ENCODE measurements around the gene CABP4.

Gene CABP4

GRCh38 chr11:67436459-67437081 is 18.6 kb upstream of the CABP4 start:
- DNase-seq, result no peak

GRCh38 chr11:67437082-67437808 is 17.9 kb upstream of the CABP4 start, which contains the start of gene PTPRCAP:
Gene PTPRCAP (minus strand): TSS chr11:67437682. CDS start chr11:67437619, 63 bp downstream.
- no peak for DNase-seq

- DNase-seq, result no peak
Measured at GRCh38 chr11:67437809-67438157, 17.4 kb upstream of the CABP4 start.

- DNase-seq, result no peak
Measured at GRCh38 chr11:67438158-67438902, 16.8 kb upstream of the CABP4 start.

GRCh38 chr11:67439321-67440228 is 15.6 kb upstream of the CABP4 start:
- peak; percentile 11 for DNase-seq

DNA sequence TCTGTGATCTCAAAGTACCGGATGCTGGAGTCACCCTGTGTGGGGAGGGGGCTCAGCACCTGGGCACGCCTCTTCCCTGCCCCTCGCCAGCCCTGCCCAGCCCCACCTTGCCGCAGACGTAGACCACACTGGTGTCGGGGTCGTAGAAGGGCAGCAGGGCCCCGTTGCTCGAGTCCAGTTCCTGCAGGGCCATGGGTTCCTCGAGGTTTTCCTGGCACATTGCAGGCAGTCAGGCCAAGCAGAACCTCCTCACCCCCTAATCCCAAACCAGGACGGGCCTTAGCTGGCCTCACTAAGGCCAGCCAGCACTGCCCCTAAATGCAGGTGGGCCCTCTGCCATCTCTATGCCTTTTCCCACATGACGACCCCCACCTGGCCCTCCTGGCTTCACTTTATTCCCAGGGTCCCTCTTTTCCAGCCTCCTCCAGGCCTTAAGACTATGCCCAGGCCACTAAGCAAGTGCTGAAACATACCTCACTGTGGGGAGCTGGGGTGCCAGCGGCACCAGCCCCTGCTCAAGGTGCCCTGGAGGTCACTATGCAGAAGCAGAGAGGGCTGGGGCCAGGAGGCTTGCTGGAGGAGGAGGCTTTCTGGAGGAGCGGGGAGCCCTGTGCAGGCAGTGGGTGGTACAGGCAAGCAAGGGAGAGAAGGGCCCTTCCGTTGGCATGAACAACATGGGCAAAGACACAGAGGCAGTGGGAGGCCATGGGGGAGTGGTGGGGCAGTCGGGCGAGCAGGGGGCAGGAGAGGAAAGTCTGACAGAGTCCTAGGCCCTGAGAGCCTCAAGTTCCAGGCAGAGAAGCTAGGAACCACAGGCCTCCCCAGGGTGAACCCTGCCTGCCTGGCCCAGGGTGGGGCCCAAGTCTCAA is 14.7 kb upstream of the CABP4 start:
- DNase-seq, result no peak

GRCh38 chr11:67441098-67441563 is 14.0 kb upstream of the CABP4 start:
- no peak for DNase-seq

GRCh38 chr11:67441731-67442351 is 13.3 kb upstream of the CABP4 start:
- no peak for DNase-seq

GRCh38 chr11:67442504-67443404 is 12.4 kb upstream of the CABP4 start:
- DNase-seq, result no peak

- no peak for DNase-seq
Measured at GRCh38 chr11:67445515-67445914, 9.6 kb upstream of the CABP4 start.

DNA sequence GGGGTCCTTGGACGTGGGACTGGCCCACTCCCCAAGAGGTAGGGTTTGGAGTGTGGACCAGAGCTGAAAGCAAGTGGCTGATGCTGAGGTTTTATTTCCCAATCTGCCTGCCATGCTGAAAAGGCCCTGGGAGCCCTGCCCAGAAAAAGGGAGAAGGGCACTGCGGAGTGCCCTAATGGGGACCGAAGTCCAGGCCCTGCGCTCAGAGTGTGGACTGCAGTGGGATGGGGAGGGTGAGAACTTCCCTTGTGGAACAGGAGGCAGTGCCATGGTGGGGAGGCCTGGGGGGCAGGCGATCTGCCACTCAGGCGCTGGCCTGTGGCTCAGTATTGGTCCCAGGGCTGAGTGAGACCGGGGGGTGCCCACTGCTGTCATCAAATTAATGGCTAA is 6.9 kb upstream of the CABP4 start:
- no peak for DNase-seq

DNA sequence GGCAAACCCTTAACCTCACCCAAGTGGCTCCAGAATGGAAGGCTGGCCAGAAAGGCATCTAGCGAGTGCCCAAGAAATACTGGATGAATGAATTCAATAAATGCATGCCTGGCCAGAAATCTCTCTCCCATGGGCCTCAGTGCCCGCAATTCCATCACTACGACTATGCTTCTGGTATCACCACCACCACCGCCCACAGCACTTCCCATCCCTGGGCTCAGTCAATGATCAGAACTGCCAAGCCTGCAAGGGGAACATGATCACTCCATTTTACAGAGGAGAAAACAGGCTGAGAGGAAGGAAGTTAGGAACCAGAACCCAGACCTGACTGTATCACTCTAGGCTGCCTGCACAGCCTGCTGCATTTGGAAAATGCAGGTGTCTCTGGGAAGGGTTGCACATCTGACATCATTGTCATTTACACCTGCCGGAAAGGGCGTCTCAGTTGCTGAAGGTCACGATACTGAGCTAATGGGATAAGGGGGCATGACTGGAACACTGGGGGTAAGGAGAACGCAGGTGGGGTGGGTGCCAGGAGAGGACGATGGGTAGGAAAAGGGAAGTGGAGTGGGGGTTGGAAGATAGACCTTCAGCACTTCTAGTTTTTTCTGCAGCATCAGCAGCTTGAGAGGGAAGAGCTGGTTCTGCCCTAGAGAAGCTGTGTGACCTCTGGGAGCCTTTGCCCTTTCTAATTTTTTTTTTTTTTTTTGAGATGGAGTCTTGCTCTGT is 5.9 kb upstream of the CABP4 start:
- DNase-seq, result peak; percentile 45

GRCh38 chr11:67450796-67451657 is 4.1 kb upstream of the CABP4 start:
- no peak for DNase-seq

- no peak for DNase-seq
Measured at GRCh38 chr11:67451658-67451976, 3.5 kb upstream of the CABP4 start.

GRCh38 chr11:67452141-67452952 is 2.8 kb upstream of the CABP4 start, which contains the start of gene GPR152:
Gene GPR152 (minus strand): TSS chr11:67452729. CDS start chr11:67452724, 5 bp downstream.
- peak; percentile 74 for DNase-seq

GRCh38 chr11:67453816-67454732 is 1.1 kb upstream of the CABP4 start:
- no peak for DNase-seq
